Caco-2 (cell line): ENCODE data around the gene SPATA32. TPM values are rescaled to one million over a fixed set of nuclear protein-coding genes. Genes with fewer than 3 reads are reported as not detected.
"Not testable (repeated sequence)": the region's sequence is repeated elsewhere in the genome, so short reads cannot be mapped to it uniquely, and the experiment has no call there.

Source experiments
- BruUV-seq: library from RNA; stranded (reverse); fragments of 400-500 nt; replicated peaks from 2 replicates; lab custom pipeline; 2021; lab: Mats Ljungman, UMichigan
- CTCF ChIA-PET: fragments of 300-600 bp; sonication (Branson Sonifier 250); formaldehyde crosslinking; loops from one replicate; lab custom pipeline; 2022; ENCODE audit warnings: antibody characterized with exemption; lab: Charles Lee
- POLR2A ChIA-PET: fragments of 300-600 bp; sonication (Branson Sonifier 250); formaldehyde crosslinking; loops from one replicate; lab custom pipeline; 2022; ENCODE audit warnings: antibody characterized with exemption; lab: Charles Lee
- DNase-seq, 2 experiments: peaks; one replicate each; pipeline versions ENCODE4 v3.0.0 to v3.0.0-alpha.2; 2020 to 2022
- H3K27me3 ChIP-seq: replicated peaks from 2 replicates; pipeline ENCODE4 v1.6.0; 2011; ENCODE audit warnings: low read length; ENCODE audit not compliant: control insufficient read depth, insufficient read depth
- H3K36me3 ChIP-seq: 2 replicates; pipeline ENCODE4 v1.5.1; 2011; ENCODE audit warnings: low read length; ENCODE audit not compliant: control insufficient read depth, insufficient read depth
- H3K4me1 ChIP-seq: fragments of 250-450 bp; sonication (Bioruptor Pico); 2 replicates; pipeline ENCODE4 v1.5.1; 2020; ENCODE audit warnings: mild to moderate bottlenecking
- H3K4me3 ChIP-seq: 2 replicates; pipeline ENCODE4 v1.5.1; 2011; ENCODE audit warnings: low read depth, mild to moderate bottlenecking, control low read depth, low read length
- H3K9me3 ChIP-seq: fragments of 250-450 bp; sonication (Bioruptor Pico); 2 replicates; pipeline ENCODE4 v1.5.1; 2020; ENCODE audit warnings: mild to moderate bottlenecking, moderate library complexity
- H3K27ac Mint-ChIP-seq: one replicate; pipeline ENCODE4 v1.8.0; 2022; ENCODE audit warnings: mixed read lengths; ENCODE audit not compliant: unreplicated experiment
- H3K27me3 Mint-ChIP-seq: one replicate; pipeline ENCODE4 v1.8.0; 2022; ENCODE audit warnings: mixed read lengths; ENCODE audit not compliant: insufficient read depth, unreplicated experiment
- H3K36me3 Mint-ChIP-seq: one replicate; pipeline ENCODE4 v1.8.0; 2022; ENCODE audit warnings: mild to moderate bottlenecking, mixed read lengths; ENCODE audit not compliant: insufficient read depth, unreplicated experiment
- H3K4me1 Mint-ChIP-seq: one replicate; pipeline ENCODE4 v1.8.0; 2022; ENCODE audit warnings: low read depth, mixed read lengths; ENCODE audit not compliant: unreplicated experiment
- H3K4me3 Mint-ChIP-seq: one replicate; pipeline ENCODE4 v1.8.0; 2022; ENCODE audit warnings: mild to moderate bottlenecking, moderate library complexity, mixed read lengths; ENCODE audit not compliant: unreplicated experiment
- H3K9me3 Mint-ChIP-seq: one replicate; pipeline ENCODE4 v1.8.0; 2022; ENCODE audit warnings: mixed read lengths; ENCODE audit not compliant: unreplicated experiment
- CTCF ChIP-seq, 2 experiments: fragments of 200-600 bp in 1 of 2; IDR thresholded peaks; 1 replicate in 1 of 2; 2 replicates in 1 of 2; pipeline versions ENCODE4 v1.5.1 to v1.8.0; 2011 to 2022; ENCODE audit warnings: antibody characterized with exemption in 1 of 2, control low read depth in 1 of 2, inconsistent platforms in 1 of 2, low read depth in 1 of 2, low read length in 1 of 2, mild to moderate bottlenecking in 1 of 2, moderate library complexity in 1 of 2; ENCODE audit not compliant: insufficient read depth in 1 of 2, severe bottlenecking in 1 of 2, unreplicated experiment in 1 of 2
- intact Hi-C: fragments of 100-400 bp; cut with micrococcal nuclease; formaldehyde crosslinking; loops from one replicate; pipeline ENCODE4 v1.10.0; 2022; ENCODE audit not compliant: unreplicated experiment
- total RNA-seq: library from RNA; stranded (reverse); gene quantifications from 2 replicates; pipeline ENCODE4 v1.2.3, GENCODE V29; 2022

SPATA32 gene
- total RNA-seq, 1 experiment from 2014 or later: not detected

DNA sequence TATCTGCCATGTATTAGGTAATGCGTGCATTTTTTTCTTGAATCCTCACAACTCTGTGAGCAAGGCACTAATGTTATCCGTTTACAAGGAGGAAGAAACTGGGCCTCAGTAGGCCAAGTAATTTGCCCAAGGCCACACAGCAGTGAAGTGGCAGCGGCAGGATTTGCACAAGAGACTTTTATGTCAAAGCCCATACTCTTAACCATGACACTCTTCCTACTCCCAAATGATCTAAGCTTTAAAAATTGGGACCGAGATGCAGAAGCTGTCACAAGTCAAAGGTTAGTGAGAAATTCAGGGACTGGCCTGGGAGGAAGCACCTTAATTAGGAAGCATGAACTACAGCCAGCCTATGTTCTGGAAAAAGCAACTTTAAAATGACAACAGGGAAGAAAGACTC lies 44.2 kb upstream of the SPATA32 start:
- Histone ChIP-seq H3K4me3 (no peak overlapping the region), H3K9me3 (no peaks in the 10 kb centered on the region), H3K4me1 (peaks cover 14% of the 10 kb centered on the region), H3K36me3 (no peaks in the 10 kb centered on the region), H3K27me3 (no peaks in the 10 kb centered on the region)
- TF ChIP-seq CTCF (IDR thresholded peaks at IDR 0.05; ENCODE audit: insufficient read depth in 1 of 2, low read depth in 1 of 2, low read length in 1 of 2, severe bottlenecking in 1 of 2, unreplicated experiment in 1 of 2): no peak
- no peaks in the 10 kb centered on the region for H3K9me3 Mint-ChIP-seq
- CTCF ChIA-PET: interaction anchor here (0.7 kb wide), 1 partner anchor 14 kb away, joined by 3 read pairs; no protein-coding TSS in a partner anchor
- H3K4me1 Mint-ChIP-seq: no peaks in the 10 kb centered on the region
- POLR2A ChIA-PET: no interaction called here
- H3K4me3 Mint-ChIP-seq: no peak overlapping the region
- intact Hi-C loops: loop anchor here (1.0 kb wide), 1 partner anchor 79 kb away; no protein-coding TSS in a partner anchor
- DNase-seq: no peak
- H3K27ac Mint-ChIP-seq: no peak overlapping the region
- no TSS peak for BruUV-seq
- peaks cover 13% of the 10 kb centered on the region for H3K36me3 Mint-ChIP-seq
- no peaks in the 10 kb centered on the region for H3K27me3 Mint-ChIP-seq

GRCh38 chr17:45305530-45306087 lies 43.7 kb upstream of the SPATA32 start:
- ChIA-PET POLR2A (no interaction called here), CTCF (no interaction called here)
- Histone ChIP-seq H3K4me1 (peaks cover 9% of the 10 kb centered on the region), H3K9me3 (no peaks in the 10 kb centered on the region), H3K27me3 (no peaks in the 10 kb centered on the region), H3K36me3 (no peaks in the 10 kb centered on the region), H3K4me3 (no peak overlapping the region)
- Mint-ChIP-seq H3K27ac (no peak overlapping the region), H3K9me3 (no peaks in the 10 kb centered on the region), H3K4me1 (no peaks in the 10 kb centered on the region), H3K4me3 (no peak overlapping the region), H3K27me3 (no peaks in the 10 kb centered on the region), H3K36me3 (peaks cover 13% of the 10 kb centered on the region)
- no peak for TF ChIP-seq CTCF (IDR thresholded peaks at IDR 0.05; ENCODE audit: insufficient read depth in 1 of 2, low read depth in 1 of 2, low read length in 1 of 2, severe bottlenecking in 1 of 2, unreplicated experiment in 1 of 2)
- DNase-seq: no peak
- intact Hi-C loops: loop anchor here (1.0 kb wide), 1 partner anchor 80 kb away; no protein-coding TSS in a partner anchor
- BruUV-seq: no TSS peak

GRCh38 chr17:45302649-45303173 lies 40.8 kb upstream of the SPATA32 start:
- POLR2A ChIA-PET: no interaction called here
- H3K4me1 Mint-ChIP-seq: no peaks in the 10 kb centered on the region
- H3K36me3 ChIP-seq: no peaks in the 10 kb centered on the region

DNA sequence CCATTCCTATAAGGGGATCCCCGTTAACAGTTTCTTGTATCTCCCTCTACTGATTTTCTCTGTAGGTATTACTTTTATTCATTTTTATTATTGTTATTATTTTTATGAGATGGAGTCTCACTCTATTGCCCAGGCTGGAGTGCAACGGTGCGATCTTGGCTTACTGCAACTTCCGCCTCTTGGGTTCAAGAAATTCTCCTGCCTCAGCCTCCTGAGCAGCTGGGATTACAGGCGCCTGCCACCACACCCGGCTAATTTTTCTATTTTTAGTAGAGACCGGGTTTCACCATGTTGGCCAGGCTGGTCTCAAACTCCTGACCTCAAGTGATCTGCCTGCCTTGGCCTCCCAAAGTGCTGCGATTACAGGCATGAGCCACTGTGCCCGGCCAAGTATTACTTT lies 40.3 kb upstream of the SPATA32 start:
- H3K4me1 ChIP-seq, H3K9me3 Mint-ChIP-seq, POLR2A ChIA-PET, H3K36me3 ChIP-seq, H3K27me3 Mint-ChIP-seq, H3K27me3 ChIP-seq, intact Hi-C loops, H3K27ac Mint-ChIP-seq, H3K4me3 Mint-ChIP-seq, DNase-seq, BruUV-seq, H3K9me3 ChIP-seq, H3K36me3 Mint-ChIP-seq, H3K4me3 ChIP-seq, H3K4me1 Mint-ChIP-seq: not testable (repeated sequence)
- CTCF ChIA-PET: interaction anchor here (0.5 to 0.7 kb wide), 2 partner anchors 53 to 73 kb away, joined by 3 to 7 read pairs; no protein-coding TSS in a partner anchor

More at GRCh38 chr17:45302649-45303173, 40.8 kb upstream of the SPATA32 start:
- Histone ChIP-seq H3K4me3 (no peak overlapping the region), H3K4me1 (peaks cover 5% of the 10 kb centered on the region; the same call in 1 of the 2 replicates), H3K9me3 (no peaks in the 10 kb centered on the region), H3K27me3 (no peaks in the 10 kb centered on the region)
- CTCF ChIA-PET: interaction anchor here (0.5 to 0.6 kb wide), 3 partner anchors 22 to 84 kb away, joined by 3 to 5 read pairs (median 3); no protein-coding TSS in a partner anchor
- H3K27ac Mint-ChIP-seq: no peak overlapping the region
- BruUV-seq: no TSS peak
- peaks cover 6% of the 10 kb centered on the region for H3K36me3 Mint-ChIP-seq
- no peaks in the 10 kb centered on the region for H3K27me3 Mint-ChIP-seq
- no peak for TF ChIP-seq CTCF (IDR thresholded peaks at IDR 0.05; ENCODE audit: insufficient read depth in 1 of 2, low read depth in 1 of 2, low read length in 1 of 2, severe bottlenecking in 1 of 2, unreplicated experiment in 1 of 2)
- H3K4me3 Mint-ChIP-seq: no peak overlapping the region
- intact Hi-C loops: no loop called here
- DNase-seq: no peak
- no peaks in the 10 kb centered on the region for H3K9me3 Mint-ChIP-seq
